ENCODE data around the gene CCR2.

CCR2 gene

DNA sequence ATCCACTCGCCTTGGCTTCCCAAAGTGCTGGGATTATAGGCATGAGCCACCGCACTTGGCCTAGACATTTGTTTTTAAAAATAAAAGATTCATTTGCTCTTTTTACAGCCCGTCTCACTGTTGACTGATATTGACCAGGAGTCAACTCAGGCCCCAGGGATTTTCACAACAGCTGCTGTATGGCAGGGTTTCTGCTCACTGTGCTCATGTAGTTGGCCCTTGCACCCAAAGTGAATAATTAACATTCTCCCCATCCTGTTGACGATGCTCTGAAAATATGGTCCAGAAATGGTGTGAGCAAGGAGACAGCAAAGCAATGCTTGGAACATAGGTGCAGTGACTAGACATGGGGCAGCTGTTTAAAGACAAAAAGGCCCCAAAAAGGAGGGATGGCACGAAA, 13.9 kb downstream of the CCR2 start:
- Histone ChIP-seq H3K36me3 (ENCODE audit: insufficient read depth, low read length) (no peaks in the 10 kb centered on the region), H3K27ac (ENCODE audit: low read depth, low read length) (no peak overlapping the region), H3K79me2 (ENCODE audit: control insufficient read depth, insufficient read depth, low read length, unreplicated experiment) (no peaks in the 10 kb centered on the region), H2AFZ (ENCODE audit: low read length, unreplicated experiment) (no peak overlapping the region), H3K4me1 (ENCODE audit: control insufficient read depth, insufficient read depth, low read length, unreplicated experiment) (no peaks in the 10 kb centered on the region), H3K4me3 (ENCODE audit: low read depth, low read length) (no peak overlapping the region), H3K27me3 (ENCODE audit: insufficient read depth, low read length) (peaks cover 80% of the 10 kb centered on the region)

- Histone ChIP-seq H2AFZ (ENCODE audit: low read length, unreplicated experiment) (no peak overlapping the region), H3K27ac (ENCODE audit: low read depth, low read length) (no peak overlapping the region), H3K4me3 (ENCODE audit: low read depth, low read length) (no peak overlapping the region), H3K27me3 (ENCODE audit: insufficient read depth, low read length) (peaks cover 85% of the 10 kb centered on the region), H3K4me1 (ENCODE audit: control insufficient read depth, insufficient read depth, low read length, unreplicated experiment) (no peaks in the 10 kb centered on the region), H3K36me3 (ENCODE audit: insufficient read depth, low read length) (no peaks in the 10 kb centered on the region), H3K79me2 (ENCODE audit: control insufficient read depth, insufficient read depth, low read length, unreplicated experiment) (no peaks in the 10 kb centered on the region)
Measured at GRCh38 chr3:46368569-46368968, 14.7 kb downstream of the CCR2 start.

GRCh38 chr3:46369151-46369550, 15.2 kb downstream of the CCR2 start:
- Histone ChIP-seq H2AFZ (ENCODE audit: low read length, unreplicated experiment) (no peak overlapping the region), H3K79me2 (ENCODE audit: control insufficient read depth, insufficient read depth, low read length, unreplicated experiment) (no peaks in the 10 kb centered on the region), H3K27ac (ENCODE audit: low read depth, low read length) (no peak overlapping the region), H3K4me1 (ENCODE audit: control insufficient read depth, insufficient read depth, low read length, unreplicated experiment) (no peaks in the 10 kb centered on the region), H3K27me3 (ENCODE audit: insufficient read depth, low read length) (peaks cover 85% of the 10 kb centered on the region), H3K36me3 (ENCODE audit: insufficient read depth, low read length) (no peaks in the 10 kb centered on the region), H3K4me3 (ENCODE audit: low read depth, low read length) (no peak overlapping the region)

- H3K27ac ChIP-seq (ENCODE audit: low read depth, low read length) = no peak overlapping the region
- H3K36me3 ChIP-seq (ENCODE audit: insufficient read depth, low read length) = no peaks in the 10 kb centered on the region
- H3K4me3 ChIP-seq (ENCODE audit: low read depth, low read length) = no peak overlapping the region
- no peaks in the 10 kb centered on the region for H3K4me1 ChIP-seq (ENCODE audit: control insufficient read depth, insufficient read depth, low read length, unreplicated experiment)
- peaks cover 86% of the 10 kb centered on the region for H3K27me3 ChIP-seq (ENCODE audit: insufficient read depth, low read length)
- H2AFZ ChIP-seq (ENCODE audit: low read length, unreplicated experiment) = no peak overlapping the region
- no peaks in the 10 kb centered on the region for H3K79me2 ChIP-seq (ENCODE audit: control insufficient read depth, insufficient read depth, low read length, unreplicated experiment)
Measured at GRCh38 chr3:46369675-46370132, 15.8 kb downstream of the CCR2 start.

DNA sequence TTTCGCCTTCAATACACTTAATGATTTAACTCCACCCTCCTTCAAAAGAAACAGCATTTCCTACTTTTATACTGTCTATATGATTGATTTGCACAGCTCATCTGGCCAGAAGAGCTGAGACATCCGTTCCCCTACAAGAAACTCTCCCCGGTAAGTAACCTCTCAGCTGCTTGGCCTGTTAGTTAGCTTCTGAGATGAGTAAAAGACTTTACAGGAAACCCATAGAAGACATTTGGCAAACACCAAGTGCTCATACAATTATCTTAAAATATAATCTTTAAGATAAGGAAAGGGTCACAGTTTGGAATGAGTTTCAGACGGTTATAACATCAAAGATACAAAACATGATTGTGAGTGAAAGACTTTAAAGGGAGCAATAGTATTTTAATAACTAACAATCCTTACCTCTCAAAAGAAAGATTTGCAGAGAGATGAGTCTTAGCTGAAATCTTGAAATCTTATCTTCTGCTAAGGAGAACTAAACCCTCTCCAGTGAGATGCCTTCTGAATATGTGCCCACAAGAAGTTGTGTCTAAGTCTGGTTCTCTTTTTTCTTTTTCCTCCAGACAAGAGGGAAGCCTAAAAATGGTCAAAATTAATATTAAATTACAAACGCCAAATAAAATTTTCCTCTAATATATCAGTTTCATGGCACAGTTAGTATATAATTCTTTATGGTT, 17.1 kb downstream of the CCR2 start, which contains the start of gene CCR5:
Gene CCR5 (plus strand): TSS at position 108 of the 680 bp plus-strand sequence. CDS start 1,957 bp downstream, outside the sequence.
- Histone ChIP-seq H3K79me2 (ENCODE audit: control insufficient read depth, insufficient read depth, low read length, unreplicated experiment) (no peaks in the 10 kb centered on the region), H3K4me1 (ENCODE audit: control insufficient read depth, insufficient read depth, low read length, unreplicated experiment) (no peaks in the 10 kb centered on the region), H2AFZ (ENCODE audit: low read length, unreplicated experiment) (no peak within 1 kb of the TSS), H3K27me3 (ENCODE audit: insufficient read depth, low read length) (peaks cover 87% of the 10 kb centered on the region), H3K36me3 (ENCODE audit: insufficient read depth, low read length) (no peaks in the 10 kb centered on the region), H3K27ac (ENCODE audit: low read depth, low read length) (no peak within 1 kb of the TSS), H3K4me3 (ENCODE audit: low read depth, low read length) (no peak within 1 kb of the TSS)

DNA sequence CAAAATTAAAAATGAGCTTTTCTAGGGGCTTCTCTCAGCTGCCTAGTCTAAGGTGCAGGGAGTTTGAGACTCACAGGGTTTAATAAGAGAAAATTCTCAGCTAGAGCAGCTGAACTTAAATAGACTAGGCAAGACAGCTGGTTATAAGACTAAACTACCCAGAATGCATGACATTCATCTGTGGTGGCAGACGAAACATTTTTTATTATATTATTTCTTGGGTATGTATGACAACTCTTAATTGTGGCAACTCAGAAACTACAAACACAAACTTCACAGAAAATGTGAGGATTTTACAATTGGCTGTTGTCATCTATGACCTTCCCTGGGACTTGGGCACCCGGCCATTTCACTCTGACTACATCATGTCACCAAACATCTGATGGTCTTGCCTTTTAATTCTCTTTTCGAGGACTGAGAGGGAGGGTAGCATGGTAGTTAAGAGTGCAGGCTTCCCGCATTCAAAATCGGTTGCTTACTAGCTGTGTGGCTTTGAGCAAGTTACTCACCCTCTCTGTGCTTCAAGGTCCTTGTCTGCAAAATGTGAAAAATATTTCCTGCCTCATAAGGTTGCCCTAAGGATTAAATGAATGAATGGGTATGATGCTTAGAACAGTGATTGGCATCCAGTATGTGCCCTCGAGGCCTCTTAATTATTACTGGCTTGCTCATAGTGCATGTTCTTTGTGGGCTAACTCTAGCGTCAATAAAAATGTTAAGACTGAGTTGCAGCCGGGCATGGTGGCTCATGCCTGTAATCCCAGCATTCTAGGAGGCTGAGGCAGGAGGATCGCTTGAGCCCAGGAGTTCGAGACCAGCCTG, 17.8 kb downstream of the CCR2 start:
- Histone ChIP-seq H3K27ac (ENCODE audit: low read depth, low read length) (no peak overlapping the region), H3K79me2 (ENCODE audit: control insufficient read depth, insufficient read depth, low read length, unreplicated experiment) (no peaks in the 10 kb centered on the region), H3K4me3 (ENCODE audit: low read depth, low read length) (no peak overlapping the region), H2AFZ (ENCODE audit: low read length, unreplicated experiment) (no peak overlapping the region), H3K4me1 (ENCODE audit: control insufficient read depth, insufficient read depth, low read length, unreplicated experiment) (no peaks in the 10 kb centered on the region), H3K36me3 (ENCODE audit: insufficient read depth, low read length) (no peaks in the 10 kb centered on the region), H3K27me3 (ENCODE audit: insufficient read depth, low read length) (peaks cover 81% of the 10 kb centered on the region)

DNA sequence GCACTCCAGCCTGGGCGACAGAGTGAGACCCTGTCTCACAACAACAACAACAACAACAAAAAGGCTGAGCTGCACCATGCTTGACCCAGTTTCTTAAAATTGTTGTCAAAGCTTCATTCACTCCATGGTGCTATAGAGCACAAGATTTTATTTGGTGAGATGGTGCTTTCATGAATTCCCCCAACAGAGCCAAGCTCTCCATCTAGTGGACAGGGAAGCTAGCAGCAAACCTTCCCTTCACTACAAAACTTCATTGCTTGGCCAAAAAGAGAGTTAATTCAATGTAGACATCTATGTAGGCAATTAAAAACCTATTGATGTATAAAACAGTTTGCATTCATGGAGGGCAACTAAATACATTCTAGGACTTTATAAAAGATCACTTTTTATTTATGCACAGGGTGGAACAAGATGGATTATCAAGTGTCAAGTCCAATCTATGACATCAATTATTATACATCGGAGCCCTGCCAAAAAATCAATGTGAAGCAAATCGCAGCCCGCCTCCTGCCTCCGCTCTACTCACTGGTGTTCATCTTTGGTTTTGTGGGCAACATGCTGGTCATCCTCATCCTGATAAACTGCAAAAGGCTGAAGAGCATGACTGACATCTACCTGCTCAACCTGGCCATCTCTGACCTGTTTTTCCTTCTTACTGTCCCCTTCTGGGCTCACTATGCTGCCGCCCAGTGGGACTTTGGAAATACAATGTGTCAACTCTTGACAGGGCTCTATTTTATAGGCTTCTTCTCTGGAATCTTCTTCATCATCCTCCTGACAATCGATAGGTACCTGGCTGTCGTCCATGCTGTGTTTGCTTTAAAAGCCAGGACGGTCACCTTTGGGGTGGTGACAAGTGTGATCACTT, 18.8 kb downstream of the CCR2 start:
- H2AFZ ChIP-seq (ENCODE audit: low read length, unreplicated experiment) = no peak overlapping the region
- no peaks in the 10 kb centered on the region for H3K4me1 ChIP-seq (ENCODE audit: control insufficient read depth, insufficient read depth, low read length, unreplicated experiment)
- no peak overlapping the region for H3K27ac ChIP-seq (ENCODE audit: low read depth, low read length)
- H3K36me3 ChIP-seq (ENCODE audit: insufficient read depth, low read length) = no peaks in the 10 kb centered on the region
- H3K79me2 ChIP-seq (ENCODE audit: control insufficient read depth, insufficient read depth, low read length, unreplicated experiment) = no peaks in the 10 kb centered on the region
- H3K4me3 ChIP-seq (ENCODE audit: low read depth, low read length) = no peak overlapping the region
- peaks cover 71% of the 10 kb centered on the region for H3K27me3 ChIP-seq (ENCODE audit: insufficient read depth, low read length)

DNA sequence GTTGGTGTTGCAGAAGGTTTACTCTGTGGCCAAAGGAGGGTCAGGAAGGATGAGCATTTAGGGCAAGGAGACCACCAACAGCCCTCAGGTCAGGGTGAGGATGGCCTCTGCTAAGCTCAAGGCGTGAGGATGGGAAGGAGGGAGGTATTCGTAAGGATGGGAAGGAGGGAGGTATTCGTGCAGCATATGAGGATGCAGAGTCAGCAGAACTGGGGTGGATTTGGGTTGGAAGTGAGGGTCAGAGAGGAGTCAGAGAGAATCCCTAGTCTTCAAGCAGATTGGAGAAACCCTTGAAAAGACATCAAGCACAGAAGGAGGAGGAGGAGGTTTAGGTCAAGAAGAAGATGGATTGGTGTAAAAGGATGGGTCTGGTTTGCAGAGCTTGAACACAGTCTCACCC, 20.8 kb downstream of the CCR2 start:
- Histone ChIP-seq H3K4me3 (ENCODE audit: low read depth, low read length) (no peak overlapping the region), H2AFZ (ENCODE audit: low read length, unreplicated experiment) (no peak overlapping the region), H3K79me2 (ENCODE audit: control insufficient read depth, insufficient read depth, low read length, unreplicated experiment) (no peaks in the 10 kb centered on the region), H3K4me1 (ENCODE audit: control insufficient read depth, insufficient read depth, low read length, unreplicated experiment) (no peaks in the 10 kb centered on the region), H3K27ac (ENCODE audit: low read depth, low read length) (no peak overlapping the region), H3K27me3 (ENCODE audit: insufficient read depth, low read length) (peaks cover 53% of the 10 kb centered on the region), H3K36me3 (ENCODE audit: insufficient read depth, low read length) (no peaks in the 10 kb centered on the region)

DNA sequence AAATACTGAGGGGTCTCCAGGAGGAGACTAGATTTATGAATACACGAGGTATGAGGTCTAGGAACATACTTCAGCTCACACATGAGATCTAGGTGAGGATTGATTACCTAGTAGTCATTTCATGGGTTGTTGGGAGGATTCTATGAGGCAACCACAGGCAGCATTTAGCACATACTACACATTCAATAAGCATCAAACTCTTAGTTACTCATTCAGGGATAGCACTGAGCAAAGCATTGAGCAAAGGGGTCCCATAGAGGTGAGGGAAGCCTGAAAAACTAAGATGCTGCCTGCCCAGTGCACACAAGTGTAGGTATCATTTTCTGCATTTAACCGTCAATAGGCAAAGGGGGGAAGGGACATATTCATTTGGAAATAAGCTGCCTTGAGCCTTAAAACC, 21.3 kb downstream of the CCR2 start:
- no peaks in the 10 kb centered on the region for H3K4me1 ChIP-seq (ENCODE audit: control insufficient read depth, insufficient read depth, low read length, unreplicated experiment)
- no peak overlapping the region for H2AFZ ChIP-seq (ENCODE audit: low read length, unreplicated experiment)
- no peak overlapping the region for H3K27ac ChIP-seq (ENCODE audit: low read depth, low read length)
- H3K79me2 ChIP-seq (ENCODE audit: control insufficient read depth, insufficient read depth, low read length, unreplicated experiment) = no peaks in the 10 kb centered on the region
- H3K4me3 ChIP-seq (ENCODE audit: low read depth, low read length) = no peak overlapping the region
- H3K36me3 ChIP-seq (ENCODE audit: insufficient read depth, low read length) = no peaks in the 10 kb centered on the region
- peaks cover 49% of the 10 kb centered on the region for H3K27me3 ChIP-seq (ENCODE audit: insufficient read depth, low read length)

DNA sequence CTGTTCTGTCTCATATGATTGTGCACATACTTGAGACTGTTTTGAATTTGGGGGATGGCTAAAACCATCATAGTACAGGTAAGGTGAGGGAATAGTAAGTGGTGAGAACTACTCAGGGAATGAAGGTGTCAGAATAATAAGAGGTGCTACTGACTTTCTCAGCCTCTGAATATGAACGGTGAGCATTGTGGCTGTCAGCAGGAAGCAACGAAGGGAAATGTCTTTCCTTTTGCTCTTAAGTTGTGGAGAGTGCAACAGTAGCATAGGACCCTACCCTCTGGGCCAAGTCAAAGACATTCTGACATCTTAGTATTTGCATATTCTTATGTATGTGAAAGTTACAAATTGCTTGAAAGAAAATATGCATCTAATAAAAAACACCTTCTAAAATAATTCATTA, 21.9 kb downstream of the CCR2 start:
- H3K27me3 ChIP-seq (ENCODE audit: insufficient read depth, low read length) = peaks cover 43% of the 10 kb centered on the region
- H3K4me3 ChIP-seq (ENCODE audit: low read depth, low read length) = no peak overlapping the region
- H2AFZ ChIP-seq (ENCODE audit: low read length, unreplicated experiment) = no peak overlapping the region
- H3K27ac ChIP-seq (ENCODE audit: low read depth, low read length) = no peak overlapping the region
- H3K79me2 ChIP-seq (ENCODE audit: control insufficient read depth, insufficient read depth, low read length, unreplicated experiment) = no peaks in the 10 kb centered on the region
- H3K4me1 ChIP-seq (ENCODE audit: control insufficient read depth, insufficient read depth, low read length, unreplicated experiment) = no peaks in the 10 kb centered on the region
- no peaks in the 10 kb centered on the region for H3K36me3 ChIP-seq (ENCODE audit: insufficient read depth, low read length)
